ENCODE measurements around the gene MMP19.

DNA sequence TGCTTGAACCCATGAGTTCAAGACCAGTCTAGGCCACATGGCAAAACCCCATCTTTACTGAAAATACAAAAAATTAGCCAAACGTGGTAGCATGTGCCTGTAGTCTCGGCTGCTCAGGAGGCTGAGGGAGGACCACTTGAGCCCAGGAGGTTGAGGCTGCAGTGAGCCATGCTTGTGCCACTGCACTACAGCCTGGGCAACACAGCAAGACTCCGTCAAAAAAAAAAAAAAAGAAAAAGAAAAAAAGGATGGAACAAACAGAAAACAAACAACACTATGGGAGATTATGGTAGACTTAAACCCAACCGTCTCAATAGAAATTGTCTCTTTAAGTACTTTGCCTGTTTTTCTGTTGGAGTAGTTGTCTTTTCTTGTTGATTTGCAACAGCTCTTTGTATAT, 48.6 kb upstream of the MMP19 start:
- TF ChIP-seq CTCF (IDR thresholded peaks at IDR 0.05) = no peak
- TF ChIP-seq POLR2A (IDR thresholded peaks at IDR 0.05) = no peak
- TF ChIP-seq EP300 (IDR thresholded peaks at IDR 0.05) = no peak
